Skeletal muscle satellite cell (primary cell): ENCODE results near the gene TMEM151A.

Source experiments
- H3K27me3 ChIP-seq: 2 replicates; pipeline ENCODE4 v1.7.0; 2013; ENCODE audit warnings: low read length; ENCODE audit not compliant: control insufficient read depth, insufficient read depth
- H3K36me3 ChIP-seq: 2 replicates; pipeline ENCODE4 v1.7.0; 2013; ENCODE audit warnings: mild to moderate bottlenecking, control low read depth, low read length; ENCODE audit not compliant: insufficient read depth
- H3K4me1 ChIP-seq: 2 replicates; pipeline ENCODE4 v1.7.0; 2013; ENCODE audit warnings: low read length; ENCODE audit not compliant: control insufficient read depth, insufficient read depth
- H3K4me2 ChIP-seq: 2 replicates; pipeline ENCODE4 v1.7.0; 2013; ENCODE audit warnings: mild to moderate bottlenecking, low read length
- H3K4me3 ChIP-seq: 2 replicates; pipeline ENCODE4 v1.7.0; 2013; ENCODE audit warnings: low read length
- H3K9ac ChIP-seq: 2 replicates; pipeline ENCODE4 v1.7.0; 2013; ENCODE audit warnings: mild to moderate bottlenecking, low read depth, low read length, moderate library complexity
- H3K9me3 ChIP-seq: replicated peaks from 2 replicates; pipeline ENCODE4 v1.7.0; 2013; ENCODE audit warnings: mild to moderate bottlenecking, control low read depth, low read length

TMEM151A gene

DNA sequence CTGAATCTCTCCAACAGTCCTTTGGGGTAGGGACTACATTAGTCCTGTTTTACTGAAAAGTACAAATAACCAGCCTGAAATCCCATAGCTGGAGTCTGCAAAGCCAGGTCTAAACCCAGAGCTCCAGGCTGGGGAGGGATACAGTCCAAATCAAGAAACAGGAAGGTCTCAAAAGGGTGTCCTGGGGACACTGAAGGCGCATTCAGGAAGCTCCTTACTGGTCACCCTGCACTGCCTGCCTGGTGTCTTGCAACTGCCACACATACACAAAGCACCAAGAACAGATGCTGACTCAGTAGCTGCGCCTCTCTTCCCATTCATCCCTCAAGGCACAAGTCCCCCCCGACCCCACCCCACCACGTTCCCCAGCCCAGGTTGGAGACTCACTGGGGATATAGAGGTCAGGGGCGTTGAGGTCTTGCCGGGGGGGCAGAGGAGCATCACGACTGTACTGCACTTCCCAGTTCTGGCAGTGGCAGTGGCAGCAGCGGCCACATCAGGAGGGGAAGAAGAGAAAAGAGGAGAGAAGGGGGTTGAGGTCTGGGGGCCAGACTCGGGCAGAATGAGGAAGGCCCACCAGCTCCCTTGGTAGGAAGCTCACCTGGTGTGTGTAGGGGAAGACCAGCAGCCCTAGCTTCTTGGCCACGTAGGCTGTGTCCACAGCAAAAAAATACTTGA, 4.3 kb upstream of the TMEM151A start:
- peak overlapping the region; percentile 97 for H3K4me2 ChIP-seq
- H3K4me3 ChIP-seq = peak overlapping the region; percentile 72
- H3K9ac ChIP-seq = peak overlapping the region; percentile 96
- peaks cover 15% of the 10 kb centered on the region for H3K27me3 ChIP-seq
- no peaks in the 10 kb centered on the region for H3K9me3 ChIP-seq
- H3K4me1 ChIP-seq = peaks cover 19% of the 10 kb centered on the region
- peaks cover 33% of the 10 kb centered on the region for H3K36me3 ChIP-seq

DNA sequence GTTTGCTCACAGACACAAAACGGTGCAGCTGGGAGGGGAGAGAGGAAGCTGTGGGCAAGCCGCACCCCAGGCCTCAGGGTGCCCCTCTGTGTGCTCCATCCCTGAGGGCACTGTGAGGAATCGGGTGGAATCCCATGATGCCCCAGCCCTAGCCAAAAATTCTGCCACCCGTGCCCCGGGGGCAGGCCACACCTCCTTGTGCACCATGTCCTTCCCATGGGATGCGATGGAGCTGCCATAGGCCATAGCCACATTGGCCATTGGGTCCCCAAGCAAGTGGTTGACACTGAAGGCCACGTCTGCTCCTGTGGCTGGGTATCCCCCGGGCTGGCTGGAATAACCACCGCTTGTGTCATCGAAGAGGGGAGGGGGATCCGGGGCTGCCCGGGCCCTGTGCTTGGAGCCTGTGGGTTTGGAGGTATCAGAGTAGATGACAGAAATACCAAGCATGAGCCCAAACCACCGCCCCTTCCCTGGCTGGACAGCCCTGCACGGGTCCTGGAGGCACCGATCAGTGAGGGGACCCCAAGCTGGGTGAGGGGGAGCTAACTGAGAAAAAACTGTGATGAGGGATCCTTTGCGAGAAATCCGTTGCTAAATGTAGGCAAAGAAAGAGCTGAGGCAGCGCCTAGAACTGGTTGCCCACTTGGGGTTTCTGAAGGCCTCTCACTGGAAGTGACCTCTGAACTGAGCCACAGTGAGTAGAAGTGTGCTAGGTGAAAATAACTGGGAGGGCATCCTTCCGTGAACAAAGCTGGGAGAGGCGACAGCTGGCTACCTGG, 3.6 kb upstream of the TMEM151A start:
- H3K9me3 ChIP-seq = no peaks in the 10 kb centered on the region
- H3K4me2 ChIP-seq = peak overlapping the region; percentile 97
- peaks cover 15% of the 10 kb centered on the region for H3K4me1 ChIP-seq

DNA sequence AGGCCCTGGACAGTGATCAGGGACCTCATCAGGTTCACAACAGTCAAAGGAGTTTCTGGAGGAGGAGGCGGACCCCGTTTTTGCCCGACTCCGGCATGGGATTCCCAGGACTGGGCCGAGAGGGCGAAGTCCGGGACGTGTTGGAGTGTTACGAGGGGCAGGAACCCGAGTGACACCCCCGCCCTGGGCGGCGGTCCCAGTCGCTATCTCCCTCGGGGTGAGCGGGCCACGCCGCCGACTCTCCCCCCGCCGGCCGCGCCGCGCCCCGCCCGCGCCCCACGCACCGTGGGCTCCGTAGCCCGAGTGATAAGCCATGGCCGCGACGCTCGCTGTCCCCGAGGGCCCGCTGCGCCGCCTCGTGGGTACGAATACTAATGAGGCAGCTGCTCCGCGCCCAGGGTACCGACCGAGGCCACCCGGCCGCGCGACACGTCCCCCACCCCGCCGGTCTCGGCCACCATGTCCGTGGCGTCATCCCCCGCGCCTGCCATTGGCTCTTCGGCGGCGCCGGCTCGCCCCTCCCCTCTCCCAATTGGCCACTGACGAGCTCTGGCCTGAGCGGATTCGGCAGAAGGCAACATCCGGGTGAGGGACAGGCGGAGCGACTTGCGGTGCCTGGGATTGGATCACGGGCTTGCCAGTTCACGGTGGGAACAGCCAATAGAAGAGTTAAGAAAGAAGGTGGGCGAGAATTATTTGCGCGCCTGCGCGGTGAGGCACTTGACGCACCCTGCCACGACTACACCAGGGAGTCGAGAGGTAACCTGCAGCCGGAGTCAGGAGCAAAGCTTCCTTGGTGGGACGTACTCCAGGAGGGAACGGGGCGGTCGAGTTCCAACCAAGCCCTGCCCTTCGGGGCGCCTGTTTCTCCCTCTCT, 2.8 kb upstream of the TMEM151A start, which contains the start of gene YIF1A:
Gene YIF1A (minus strand): TSS at position 473 of the 877 bp plus-strand sequence. CDS start 158 bp downstream, at position 315.
- H3K36me3 ChIP-seq = peaks cover 29% of the 10 kb centered on the region
- no peaks in the 10 kb centered on the region for H3K9me3 ChIP-seq
- peaks cover 15% of the 10 kb centered on the region for H3K4me1 ChIP-seq
- H3K4me2 ChIP-seq = peak within 1 kb of the TSS; percentile 97
- peaks cover 30% of the 10 kb centered on the region for H3K27me3 ChIP-seq
- peak within 1 kb of the TSS; percentile 96 for H3K9ac ChIP-seq
- H3K4me3 ChIP-seq = peak within 1 kb of the TSS; percentile 72

More for the DNA sequence above, 3.6 kb upstream of the TMEM151A start:
- peaks cover 22% of the 10 kb centered on the region for H3K27me3 ChIP-seq
- peaks cover 33% of the 10 kb centered on the region for H3K36me3 ChIP-seq
- H3K9ac ChIP-seq = peak overlapping the region; percentile 96
- peak overlapping the region; percentile 72 for H3K4me3 ChIP-seq

GRCh38 chr11:66289548-66290329, 2.0 kb upstream of the TMEM151A start:
- H3K9ac ChIP-seq = peak overlapping the region; percentile 96
- peaks cover 15% of the 10 kb centered on the region for H3K4me1 ChIP-seq
- peak overlapping the region; percentile 72 for H3K4me3 ChIP-seq
- H3K36me3 ChIP-seq = peaks cover 23% of the 10 kb centered on the region
- H3K4me2 ChIP-seq = peak overlapping the region; percentile 95
- no peaks in the 10 kb centered on the region for H3K9me3 ChIP-seq
- H3K27me3 ChIP-seq = peaks cover 33% of the 10 kb centered on the region

DNA sequence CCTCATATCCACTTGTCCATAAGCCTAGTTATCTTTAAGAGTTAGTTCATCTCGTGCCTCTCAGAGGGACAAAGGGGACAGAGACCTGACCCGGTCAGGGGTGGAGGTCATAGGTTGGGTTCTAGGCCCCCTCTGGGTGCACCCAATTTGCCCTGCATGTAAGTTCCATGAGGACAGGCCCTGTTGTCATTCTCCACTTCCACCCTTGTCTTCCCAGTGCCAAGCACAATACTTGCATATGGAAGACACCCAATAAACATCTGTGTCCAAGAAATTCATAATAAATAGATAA, 1.4 kb upstream of the TMEM151A start:
- Histone ChIP-seq H3K9me3 (no peaks in the 10 kb centered on the region), H3K36me3 (peaks cover 17% of the 10 kb centered on the region), H3K4me2 (peak overlapping the region; percentile 95), H3K27me3 (peaks cover 33% of the 10 kb centered on the region), H3K9ac (no peak overlapping the region), H3K4me1 (peaks cover 15% of the 10 kb centered on the region), H3K4me3 (peak overlapping the region; percentile 72)

GRCh38 chr11:66291303-66291705, 390 bp upstream of the TMEM151A start:
- Histone ChIP-seq H3K4me1 (peaks cover 15% of the 10 kb centered on the region), H3K4me3 (no peak overlapping the region), H3K4me2 (peak overlapping the region; percentile 69), H3K9me3 (no peaks in the 10 kb centered on the region), H3K36me3 (peaks cover 8% of the 10 kb centered on the region), H3K9ac (no peak overlapping the region), H3K27me3 (peaks cover 36% of the 10 kb centered on the region)

- Histone ChIP-seq H3K9ac (no peak overlapping the region), H3K36me3 (no peaks in the 10 kb centered on the region), H3K4me1 (peaks cover 11% of the 10 kb centered on the region), H3K27me3 (peaks cover 50% of the 10 kb centered on the region), H3K4me3 (no peak overlapping the region), H3K9me3 (no peaks in the 10 kb centered on the region), H3K4me2 (no peak overlapping the region)
Measured at GRCh38 chr11:66292543-66293332, 1.0 kb downstream of the TMEM151A start.

- no peaks in the 10 kb centered on the region for H3K36me3 ChIP-seq
- peaks cover 7% of the 10 kb centered on the region for H3K4me1 ChIP-seq
- H3K9me3 ChIP-seq = no peaks in the 10 kb centered on the region
- H3K27me3 ChIP-seq = peaks cover 54% of the 10 kb centered on the region
- no peak overlapping the region for H3K4me2 ChIP-seq
- no peak overlapping the region for H3K4me3 ChIP-seq
- no peak overlapping the region for H3K9ac ChIP-seq
Measured at GRCh38 chr11:66293352-66293751, 1.7 kb downstream of the TMEM151A start.

DNA sequence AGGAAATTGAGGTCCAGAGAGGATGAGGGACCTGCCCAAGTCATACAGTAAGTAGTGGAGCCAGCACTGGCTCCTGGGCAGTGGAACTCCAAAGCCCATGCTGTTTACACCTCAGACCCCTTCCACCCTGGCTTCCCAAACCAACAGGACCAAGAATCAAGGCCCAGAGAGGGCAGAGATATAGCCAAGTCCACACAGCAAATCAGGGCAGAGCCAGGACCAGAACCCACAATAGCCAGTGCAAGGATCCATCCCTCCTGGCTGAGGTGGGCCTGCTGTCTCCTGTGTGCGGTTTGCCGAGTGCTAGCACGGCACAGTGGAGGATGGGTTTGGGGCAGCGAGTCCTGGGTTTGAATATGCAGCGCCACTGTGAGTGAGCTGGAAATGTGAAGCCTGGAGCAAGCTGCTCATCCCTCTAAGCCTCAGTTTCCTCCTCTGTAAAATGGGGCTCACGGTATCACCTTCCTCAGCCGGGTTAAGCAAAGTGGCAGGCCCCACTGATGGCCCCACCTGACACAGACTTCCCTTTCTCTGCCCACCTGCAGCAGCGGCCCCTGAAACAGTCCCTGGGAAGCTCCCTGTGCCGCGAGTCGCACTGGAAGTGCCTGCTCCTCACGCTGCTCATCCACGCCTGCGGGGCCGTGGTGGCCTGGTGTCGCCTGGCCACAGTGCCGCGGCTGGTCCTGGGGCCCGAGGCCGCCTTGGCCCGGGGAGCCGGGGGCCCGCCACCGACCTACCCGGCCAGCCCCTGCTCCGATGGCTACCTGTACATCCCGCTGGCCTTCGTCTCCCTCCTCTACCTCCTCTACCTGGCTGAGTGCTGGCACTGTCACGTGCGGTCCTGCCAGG, 2.3 kb downstream of the TMEM151A start:
- H3K4me3 ChIP-seq = no peak overlapping the region
- no peaks in the 10 kb centered on the region for H3K9me3 ChIP-seq
- peaks cover 54% of the 10 kb centered on the region for H3K27me3 ChIP-seq
- H3K4me1 ChIP-seq = peaks cover 7% of the 10 kb centered on the region
- no peak overlapping the region for H3K9ac ChIP-seq
- no peak overlapping the region for H3K4me2 ChIP-seq
- no peaks in the 10 kb centered on the region for H3K36me3 ChIP-seq
